GM11168 (cell line): Measurements from ENCODE around the gene CDADC1.

Source experiments
- in situ Hi-C: fragments of 300-500 bp; cut with MboI; formaldehyde crosslinking; loops from one replicate; pipeline ENCODE4 v1.12.0; 2022; ENCODE audit warnings: low sequenced_read_pairs; ENCODE audit not compliant: unreplicated experiment

CDADC1 gene

GRCh38 chr13:49235856-49236431 lies 11.8 kb upstream of the CDADC1 start:
- in situ Hi-C loops = no loop called here

GRCh38 chr13:49238621-49239020 lies 9.1 kb upstream of the CDADC1 start:
- in situ Hi-C loops = no loop called here

DNA sequence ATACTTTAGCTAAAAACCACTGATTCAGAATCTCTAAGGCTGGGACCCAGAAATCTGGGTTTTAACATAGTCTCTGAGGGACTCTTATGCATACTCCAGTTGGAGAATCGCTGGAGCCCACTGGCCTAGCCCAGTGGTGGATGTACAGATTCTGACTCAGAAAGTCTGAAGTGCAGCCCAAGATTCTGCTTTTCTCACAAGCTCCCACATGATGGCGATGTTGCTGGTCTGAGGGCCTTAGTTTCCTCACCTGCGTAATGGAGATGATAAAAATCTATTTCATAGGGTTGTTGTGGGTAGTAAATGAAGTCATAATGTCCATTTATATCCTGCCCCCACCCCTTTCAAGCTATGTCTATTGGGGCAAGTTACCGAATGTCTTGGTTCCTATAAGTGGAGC lies 7.7 kb upstream of the CDADC1 start:
- in situ Hi-C loops = no loop called here

- in situ Hi-C loops = no loop called here
Observed at GRCh38 chr13:49241296-49241695, 6.4 kb upstream of the CDADC1 start.

DNA sequence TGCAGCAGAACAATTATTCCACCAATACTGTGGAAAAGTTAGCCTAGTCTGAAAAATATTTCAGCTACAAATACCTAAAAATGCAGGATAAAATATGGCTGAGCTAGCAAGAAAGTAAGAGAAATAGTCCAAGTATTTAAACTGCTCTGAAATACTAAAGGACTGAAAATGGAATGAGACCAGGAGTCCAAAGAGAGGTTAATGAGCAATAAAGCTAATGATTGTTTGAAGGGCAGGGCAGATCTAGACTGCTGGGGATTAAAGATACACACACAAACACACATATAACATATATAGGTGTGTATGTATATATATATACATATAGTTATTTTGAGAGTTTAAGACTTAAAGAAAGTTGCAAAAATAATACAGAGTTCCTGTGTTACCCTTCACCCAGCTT lies 2.6 kb upstream of the CDADC1 start:
- in situ Hi-C loops = no loop called here

GRCh38 chr13:49246850-49247642 lies 679 bp upstream of the CDADC1 start:
- in situ Hi-C loops = no loop called here

- in situ Hi-C loops = no loop called here
Observed at GRCh38 chr13:49248622-49249002, 887 bp downstream of the CDADC1 start.

DNA sequence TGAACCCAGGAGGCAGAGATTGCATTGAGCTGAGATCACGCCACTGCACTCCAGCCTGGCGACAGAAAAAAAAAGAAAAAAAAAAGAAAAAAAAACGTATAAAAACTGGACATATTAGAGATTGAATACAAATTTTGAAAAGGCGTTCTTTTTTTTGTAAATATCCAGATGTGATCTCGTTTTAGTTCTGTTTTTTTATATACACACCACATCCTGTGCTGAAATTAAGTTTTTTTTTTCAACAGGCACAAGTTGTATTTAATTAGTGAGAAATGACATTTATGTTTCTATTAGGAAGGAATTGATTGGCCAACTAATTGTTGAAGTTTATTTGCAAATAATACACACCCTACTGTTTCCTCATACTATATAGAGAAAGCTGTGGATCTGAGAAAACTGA lies 3.6 kb downstream of the CDADC1 start:
- in situ Hi-C loops = no loop called here

GRCh38 chr13:49253310-49253709 lies 5.6 kb downstream of the CDADC1 start:
- in situ Hi-C loops = no loop called here

- in situ Hi-C loops = no loop called here
Observed at GRCh38 chr13:49254007-49254406, 6.3 kb downstream of the CDADC1 start.

- in situ Hi-C loops = no loop called here
Observed at GRCh38 chr13:49256841-49257240, 9.1 kb downstream of the CDADC1 start.

- in situ Hi-C loops = no loop called here
Observed at GRCh38 chr13:49258089-49258796, 10.5 kb downstream of the CDADC1 start.

DNA sequence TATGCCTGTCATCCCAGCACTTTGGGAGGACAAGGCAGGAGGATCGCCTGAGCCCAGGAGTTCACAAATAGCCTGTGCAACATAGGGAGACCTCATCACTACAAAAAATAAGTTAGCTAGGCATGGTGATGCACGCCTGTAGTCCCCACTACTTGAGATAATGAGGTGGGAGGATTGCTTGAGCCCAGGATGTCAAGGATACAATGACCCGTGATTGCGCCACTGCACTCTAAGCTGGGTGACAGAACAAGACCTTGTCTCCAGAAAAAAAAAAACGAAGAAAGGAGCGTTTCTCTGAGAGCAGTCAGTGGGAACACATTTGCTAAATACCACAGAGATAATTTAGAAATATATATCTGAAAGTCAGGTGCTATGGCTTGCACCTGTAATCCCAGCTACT lies 11.9 kb downstream of the CDADC1 start:
- in situ Hi-C loops = no loop called here

DNA sequence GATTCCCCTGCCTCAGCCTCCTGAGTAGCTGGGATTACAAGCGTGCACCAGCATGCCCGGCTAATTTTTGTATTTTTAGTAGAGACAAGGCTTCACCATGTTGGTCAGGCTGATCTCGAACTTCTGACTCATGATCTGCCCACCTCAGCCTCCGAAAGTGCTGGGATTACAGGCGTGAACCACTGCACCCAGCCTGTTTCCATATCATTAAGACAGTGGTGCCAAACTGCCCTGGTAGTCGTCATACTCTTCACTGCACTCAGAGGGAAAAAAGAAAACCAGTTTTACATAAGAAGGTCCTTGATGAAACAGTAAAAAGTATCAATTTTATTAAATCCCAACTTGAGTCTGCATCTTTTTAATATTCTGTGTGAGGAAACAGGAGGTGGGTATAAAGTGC lies 14.9 kb downstream of the CDADC1 start:
- in situ Hi-C loops = no loop called here

DNA sequence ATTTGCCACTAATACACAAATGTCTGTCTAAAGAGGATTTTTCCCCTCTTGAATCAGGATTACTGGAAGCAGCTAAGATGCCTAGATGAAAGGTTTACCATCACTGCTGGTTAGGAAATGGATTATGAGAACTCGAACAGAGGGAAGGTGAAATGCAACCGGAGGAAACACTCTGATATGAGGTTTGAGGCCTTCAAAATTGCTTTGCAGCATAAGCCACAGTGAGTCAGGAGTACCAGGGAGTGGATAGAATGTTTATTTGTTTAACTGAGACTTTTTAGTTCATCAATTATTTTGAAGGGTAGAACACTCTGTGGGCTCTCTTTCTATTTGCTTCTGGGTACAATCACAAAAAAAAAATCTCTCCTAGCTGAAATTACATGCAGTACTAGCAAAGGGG lies 18.1 kb downstream of the CDADC1 start:
- in situ Hi-C loops = no loop called here

DNA sequence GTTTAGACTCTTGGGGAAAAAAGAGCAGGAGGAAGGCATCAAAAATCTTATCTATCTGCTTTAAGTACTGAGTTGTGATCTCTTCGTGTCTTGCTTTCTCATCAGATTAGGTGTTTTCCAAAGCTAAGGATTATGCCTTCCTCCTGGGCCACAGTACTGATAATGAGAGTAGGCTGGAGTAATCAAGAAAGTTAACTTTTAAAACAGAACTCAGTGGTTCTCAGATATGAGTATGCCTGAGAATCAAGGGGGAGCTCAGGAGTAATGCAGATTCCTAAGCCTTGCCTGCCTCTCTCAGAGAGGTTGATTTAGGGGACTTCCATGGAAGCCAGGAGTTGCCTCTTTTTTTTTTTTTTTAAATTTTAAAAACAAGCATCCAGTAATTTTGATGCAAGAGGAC lies 23.5 kb downstream of the CDADC1 start:
- in situ Hi-C loops = no loop called here

GRCh38 chr13:49272296-49272695 lies 24.6 kb downstream of the CDADC1 start:
- in situ Hi-C loops = no loop called here

DNA sequence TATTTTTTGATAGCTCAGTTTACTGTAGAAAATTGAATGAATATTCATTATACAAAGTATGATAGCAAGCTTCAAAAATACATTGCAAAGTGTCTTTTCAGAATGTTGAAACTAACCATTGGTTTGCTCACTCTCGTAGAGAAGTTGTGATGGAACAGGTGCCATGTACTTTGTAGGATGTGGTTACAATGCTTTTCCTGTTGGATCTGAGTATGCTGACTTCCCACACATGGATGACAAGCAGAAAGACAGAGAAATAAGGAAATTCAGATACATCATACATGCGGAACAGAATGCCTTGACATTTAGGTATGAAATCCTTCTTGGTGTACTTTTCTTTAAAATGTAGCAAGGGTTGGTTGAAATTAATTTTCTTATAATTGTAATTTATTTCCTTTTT lies 30.5 kb downstream of the CDADC1 start:
- in situ Hi-C loops = no loop called here

DNA sequence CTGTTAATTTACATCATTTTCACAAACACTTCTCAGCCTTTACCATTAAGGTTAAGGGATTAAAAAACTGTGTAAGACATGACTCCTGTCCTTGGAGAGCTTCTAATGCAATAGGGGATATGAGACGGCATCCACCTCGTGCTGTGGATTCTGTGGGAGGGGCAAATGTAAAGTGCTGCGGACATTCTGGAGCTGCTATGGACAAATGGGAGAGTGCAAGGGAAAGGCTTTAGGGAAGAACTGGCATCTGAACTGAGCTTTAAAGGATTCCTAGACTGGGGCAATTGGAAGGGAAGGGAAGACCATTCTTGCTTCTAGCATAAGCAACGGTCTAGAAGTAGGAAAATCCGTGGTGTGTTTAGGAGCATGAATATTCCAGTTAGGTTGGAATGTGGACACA lies 31.4 kb downstream of the CDADC1 start:
- in situ Hi-C loops = no loop called here

DNA sequence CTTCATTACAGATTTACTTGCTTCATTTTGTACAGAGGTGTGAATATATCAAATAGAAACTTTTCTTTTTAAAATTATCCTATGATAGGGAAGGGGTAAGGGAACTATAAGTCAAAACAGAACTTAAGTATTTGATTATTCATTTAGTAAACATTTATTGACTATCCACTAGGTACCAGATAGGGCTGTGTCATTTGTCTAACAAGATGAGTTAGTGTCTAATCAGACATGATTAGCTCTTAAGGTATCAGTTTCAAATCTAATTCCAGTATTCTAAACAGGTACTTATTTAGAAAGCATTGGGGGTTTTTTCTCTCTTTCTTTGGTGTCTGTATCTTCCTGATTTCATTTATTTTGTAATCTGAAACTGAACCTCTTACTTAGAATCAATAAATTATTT lies 32.2 kb downstream of the CDADC1 start:
- in situ Hi-C loops = no loop called here

DNA sequence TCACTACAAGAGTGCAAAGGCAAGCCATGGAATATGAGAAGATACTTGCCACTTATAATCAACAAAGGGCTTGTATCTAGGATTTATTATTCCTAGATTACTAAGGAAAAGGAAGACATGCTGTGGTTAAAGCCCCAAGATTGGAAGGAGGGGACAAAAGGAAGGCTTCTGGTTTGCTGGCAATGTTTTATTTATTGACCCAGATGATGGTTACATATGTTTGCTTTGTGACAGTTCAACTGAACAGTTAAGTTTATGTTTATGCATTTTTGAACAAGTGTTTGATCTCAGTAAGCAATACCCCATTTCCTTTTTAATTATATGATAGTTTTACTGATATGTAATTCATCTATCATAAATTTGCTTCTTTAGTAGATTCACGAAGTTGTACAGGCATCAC lies 40.3 kb downstream of the CDADC1 start:
- in situ Hi-C loops = no loop called here

DNA sequence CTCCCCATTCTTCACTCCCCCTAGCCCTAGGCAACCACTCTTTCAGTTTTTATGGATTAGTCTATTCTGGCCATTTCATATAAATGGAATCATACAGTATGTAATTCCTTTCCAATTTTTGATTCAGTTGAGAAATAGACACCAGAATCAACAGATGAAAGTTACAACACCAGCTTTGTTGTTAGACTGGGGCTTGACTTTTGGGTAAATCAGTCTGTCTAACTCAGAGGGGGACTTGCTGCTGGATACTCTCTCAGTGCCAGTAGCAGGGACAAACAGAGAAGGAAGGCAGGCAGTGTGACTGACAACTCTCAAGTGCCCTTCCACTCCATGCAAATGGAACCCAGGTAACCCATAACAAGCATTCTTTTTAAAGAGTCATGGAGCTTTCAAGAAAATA lies 40.7 kb downstream of the CDADC1 start:
- in situ Hi-C loops = no loop called here
